ENCODE measurements around the gene TICAM1.
"Not testable (repeated sequence)": the region's sequence is repeated elsewhere in the genome, so short reads cannot be mapped to it uniquely, and the experiment has no call there.

The TICAM1 gene

DNA sequence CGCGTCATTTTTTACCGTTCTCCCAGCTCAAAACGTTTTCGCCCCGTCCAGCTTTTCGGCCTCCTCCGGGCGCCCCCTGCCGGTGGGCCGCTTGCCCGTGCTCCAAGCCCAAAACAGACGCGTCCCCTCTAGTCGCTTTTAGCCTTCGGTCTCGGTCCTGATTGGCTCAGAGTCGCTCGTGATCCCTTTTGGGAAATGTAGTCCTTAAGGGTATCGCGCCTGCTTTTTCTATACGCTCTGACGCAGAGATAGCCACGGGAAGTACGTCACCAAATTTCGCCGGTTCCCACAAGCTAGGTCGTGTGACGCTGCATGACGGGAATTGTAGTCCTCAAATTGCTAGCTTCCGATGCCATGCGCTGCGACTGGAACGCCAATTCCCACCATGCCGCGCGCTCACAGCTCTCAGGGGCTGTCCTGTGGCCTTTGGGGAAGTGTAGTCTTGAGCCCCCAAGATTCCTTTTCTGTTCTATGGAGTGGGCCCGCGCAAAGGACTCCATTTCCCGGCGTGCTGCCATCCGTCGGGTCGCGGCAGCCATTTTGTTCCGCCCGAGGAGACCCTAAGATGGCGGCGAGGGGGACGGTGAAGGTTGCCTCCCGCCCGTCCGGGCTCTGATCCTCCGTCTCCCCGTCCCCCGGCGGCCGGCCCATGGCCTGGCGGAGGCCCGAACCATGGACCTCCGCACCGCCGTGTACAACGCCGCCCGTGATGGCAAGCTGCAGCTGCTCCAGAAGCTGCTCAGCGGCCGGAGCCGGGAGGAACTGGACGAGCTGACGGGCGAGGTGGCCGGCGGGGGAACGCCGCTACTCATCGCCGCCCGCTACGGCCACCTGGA lies 40.1 kb downstream of the TICAM1 start, which contains the start of gene FEM1A:
FEM1A (plus strand) TSS at position 552 of the 836 bp plus-strand sequence; CDS start at position 673, 121 bp downstream.
- DNase-seq (ENCODE audit: low read depth, low spot score): peak; percentile 100
- H3K4me3 ChIP-seq (ENCODE audit: low read depth, low read length): peak within 1 kb of the TSS; percentile 76
- in situ Hi-C loops (cut with HindIII; ENCODE audit: low sequenced_read_pairs): no loop called here
- TF ChIP-seq, protein P1, sequence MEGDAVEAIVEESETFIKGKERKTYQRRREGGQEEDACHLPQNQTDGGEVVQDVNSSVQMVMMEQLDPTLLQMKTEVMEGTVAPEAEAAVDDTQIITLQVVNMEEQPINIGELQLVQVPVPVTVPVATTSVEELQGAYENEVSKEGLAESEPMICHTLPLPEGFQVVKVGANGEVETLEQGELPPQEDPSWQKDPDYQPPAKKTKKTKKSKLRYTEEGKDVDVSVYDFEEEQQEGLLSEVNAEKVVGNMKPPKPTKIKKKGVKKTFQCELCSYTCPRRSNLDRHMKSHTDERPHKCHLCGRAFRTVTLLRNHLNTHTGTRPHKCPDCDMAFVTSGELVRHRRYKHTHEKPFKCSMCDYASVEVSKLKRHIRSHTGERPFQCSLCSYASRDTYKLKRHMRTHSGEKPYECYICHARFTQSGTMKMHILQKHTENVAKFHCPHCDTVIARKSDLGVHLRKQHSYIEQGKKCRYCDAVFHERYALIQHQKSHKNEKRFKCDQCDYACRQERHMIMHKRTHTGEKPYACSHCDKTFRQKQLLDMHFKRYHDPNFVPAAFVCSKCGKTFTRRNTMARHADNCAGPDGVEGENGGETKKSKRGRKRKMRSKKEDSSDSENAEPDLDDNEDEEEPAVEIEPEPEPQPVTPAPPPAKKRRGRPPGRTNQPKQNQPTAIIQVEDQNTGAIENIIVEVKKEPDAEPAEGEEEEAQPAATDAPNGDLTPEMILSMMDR (IDR thresholded peaks at IDR 0.05; ENCODE audit: low read depth, low read length): peak; percentile 99

GRCh38 chr19:4786412-4787016 lies 45.0 kb downstream of the TICAM1 start:
- DNase-seq (ENCODE audit: low read depth, low spot score); in situ Hi-C loops (cut with HindIII; ENCODE audit: low sequenced_read_pairs); H3K4me3 ChIP-seq (ENCODE audit: low read depth, low read length): not testable (repeated sequence)

DNA sequence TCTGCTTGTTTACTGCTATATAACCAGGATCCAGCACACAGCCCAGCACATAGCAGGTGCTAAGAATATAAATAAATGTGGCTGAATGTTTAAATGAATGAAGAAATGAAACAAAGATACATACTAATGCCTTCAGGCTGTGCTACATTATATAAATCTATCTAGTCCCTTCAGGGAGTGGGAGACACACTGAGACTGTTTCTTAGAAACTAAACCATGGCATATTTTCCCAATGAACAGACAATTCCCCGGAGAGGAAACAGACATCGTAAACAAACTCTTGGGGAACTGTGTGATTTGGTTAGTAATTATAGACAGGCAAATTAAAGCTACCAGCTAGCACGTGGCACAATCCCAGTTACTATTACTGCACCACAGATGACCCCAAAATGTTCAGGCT lies 49.7 kb downstream of the TICAM1 start:
- in situ Hi-C loops (cut with HindIII; ENCODE audit: low sequenced_read_pairs): no loop called here
- DNase-seq (ENCODE audit: low read depth, low spot score): no peak
- TF ChIP-seq, protein P1 (IDR thresholded peaks at IDR 0.05; ENCODE audit: low read depth, low read length): no peak
- no peak overlapping the region for H3K4me3 ChIP-seq (ENCODE audit: low read depth, low read length)

GRCh38 chr19:4780860-4781259 lies 50.7 kb downstream of the TICAM1 start:
- no peak overlapping the region for H3K4me3 ChIP-seq (ENCODE audit: low read depth, low read length)
- in situ Hi-C loops (cut with HindIII; ENCODE audit: low sequenced_read_pairs): no loop called here
- TF ChIP-seq, protein P1 (IDR thresholded peaks at IDR 0.05; ENCODE audit: low read depth, low read length): no peak
- DNase-seq (ENCODE audit: low read depth, low spot score): no peak

DNA sequence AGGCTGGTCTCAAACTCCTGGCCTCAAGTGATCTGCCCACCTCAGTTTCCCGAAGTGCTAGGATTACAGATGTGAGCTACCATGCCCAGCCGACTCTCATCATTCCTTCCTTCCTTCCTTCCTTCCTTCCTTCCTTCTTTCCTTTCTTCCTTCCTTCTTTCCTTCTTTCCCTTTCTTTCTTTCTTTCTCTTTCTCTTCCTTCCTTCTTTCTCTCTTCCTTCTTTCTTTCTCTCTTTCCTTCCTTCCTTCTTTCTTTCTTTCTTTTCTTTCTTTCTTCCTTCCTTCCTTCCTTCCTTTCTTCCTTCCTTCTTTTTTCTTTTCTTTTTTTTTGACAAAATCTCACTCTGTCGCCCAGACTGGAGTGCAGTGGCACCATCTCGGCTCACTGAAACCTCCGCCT lies 53.4 kb downstream of the TICAM1 start:
- H3K4me3 ChIP-seq (ENCODE audit: low read depth, low read length); in situ Hi-C loops (cut with HindIII; ENCODE audit: low sequenced_read_pairs); DNase-seq (ENCODE audit: low read depth, low spot score): not testable (repeated sequence)

GRCh38 chr19:4776436-4777211 lies 54.9 kb downstream of the TICAM1 start:
- in situ Hi-C loops (cut with HindIII; ENCODE audit: low sequenced_read_pairs): no loop called here
- no peak overlapping the region for H3K4me3 ChIP-seq (ENCODE audit: low read depth, low read length)
- no peak for DNase-seq (ENCODE audit: low read depth, low spot score)
- TF ChIP-seq, protein P1 (IDR thresholded peaks at IDR 0.05; ENCODE audit: low read depth, low read length): no peak

GRCh38 chr19:4775627-4776152 lies 55.8 kb downstream of the TICAM1 start:
- in situ Hi-C loops (cut with HindIII; ENCODE audit: low sequenced_read_pairs): no loop called here

More at GRCh38 chr19:4775627-4776152, 55.8 kb downstream of the TICAM1 start:
- TF ChIP-seq, protein P1 (IDR thresholded peaks at IDR 0.05; ENCODE audit: low read depth, low read length): no peak
- no peak overlapping the region for H3K4me3 ChIP-seq (ENCODE audit: low read depth, low read length)
- DNase-seq (ENCODE audit: low read depth, low spot score): no peak

Measured in astrocyte of the spinal cord (primary cell).